Gastrocnemius medialis (tissue), 4 donors: ENCODE results near the gene TNPO2. TPM values are rescaled to one million over a fixed set of nuclear protein-coding genes. Genes with fewer than 3 reads are reported as not detected.
"Not testable (repeated sequence)": the region's sequence is repeated elsewhere in the genome, so short reads cannot be mapped to it uniquely, and the experiment has no call there.

Source experiments
- ATAC-seq, 2 donors: fragments of 150-250 bp; one replicate each; pipeline ENCODE4 v1.9.1; 2016
- DNase-seq, 2 donors: peaks; one replicate each; pipeline ENCODE4 v3.0.0-alpha.2; 2019
- H3K27ac ChIP-seq, 4 donors: fragments of 200-600 bp; sonication (generic); 1 replicate in 1 of 4; 2 replicates in 3 of 4; pipeline ENCODE4 v1.5.1; 2016 to 2018; ENCODE audit warnings: mild to moderate bottlenecking in 2 of 4, moderate library complexity in 1 of 4
- H3K27me3 ChIP-seq, 3 donors: fragments of 200-600 bp; sonication (generic) in 2 of 3; 1 replicate in 1 of 3; 2 replicates in 2 of 3; pipeline versions ENCODE4 v1.5.1 to v1.6.0; 2016 to 2019; ENCODE audit warnings: mild to moderate bottlenecking in 1 of 3, moderate library complexity in 1 of 3
- H3K36me3 ChIP-seq, 2 donors: fragments of 200-600 bp; sonication (generic) in 1 of 2; one replicate each; pipeline ENCODE4 v1.5.1; 2017 to 2018
- H3K4me1 ChIP-seq, 2 donors: fragments of 200-600 bp; sonication (generic) in 1 of 2; one replicate each; pipeline ENCODE4 v1.5.1; 2016 to 2017; ENCODE audit warnings: mild to moderate bottlenecking in 2 of 2
- H3K4me3 ChIP-seq, 4 donors: fragments of 200-600 bp; sonication (generic) in 3 of 4; 1 replicate in 1 of 4; 2 replicates in 3 of 4; pipeline ENCODE4 v1.5.1; 2016 to 2019; ENCODE audit warnings: mild to moderate bottlenecking in 2 of 4
- H3K9me3 ChIP-seq, 3 donors: fragments of 200-600 bp; sonication (generic) in 2 of 3; 1 replicate in 1 of 3; 2 replicates in 2 of 3; pipeline ENCODE4 v1.5.1; 2016 to 2019
- POLR2A ChIP-seq, 2 donors: fragments of 450-650 bp; IDR thresholded peaks; one replicate each; pipeline ENCODE4 v1.6.1; 2017; ENCODE audit warnings: antibody characterized with exemption in 2 of 2, mild to moderate bottlenecking in 2 of 2, moderate library complexity in 2 of 2
- in situ Hi-C, 4 donors: fragments of 200-750 bp; cut with MboI; loops; one replicate each; pipeline versions ENCODE4 v1.15.0 to v1.8.0; 2017; ENCODE audit warnings: low sequenced_read_pairs in 4 of 4
- intact Hi-C: fragments of 100-400 bp; cut with DNase I; formaldehyde crosslinking; loops from one replicate; pipeline ENCODE4 v1.15.1; 2023; ENCODE audit warnings: low total_unique reads
- total RNA-seq, 4 donors: library from RNA; depleted of rRNA; stranded (reverse); fragments of >200 nt; gene quantifications; one replicate each; pipeline versions ENCODE4 v1.1.0 to v1.2.3, GENCODE V29; 2016
- TF ChIP-seq, protein P1 (sequence below), 5 experiments: fragments of 450-650 bp in 3 of 5; fragments of 200-600 bp in 2 of 5; sonication (generic) in 2 of 5; IDR thresholded peaks in 4 of 5; conservative IDR thresholded peaks in 1 of 5; 1 replicate in 4 of 5; 2 replicates in 1 of 5; pipeline ENCODE4 v1.5.1; 2016 to 2019; ENCODE audit warnings: antibody characterized with exemption in 5 of 5, mild to moderate bottlenecking in 3 of 5, moderate library complexity in 3 of 5

Gene TNPO2
- total RNA-seq, 4 donors from 2014 or later: 32.1 to 49.9 (median 42.0) TPM

DNA sequence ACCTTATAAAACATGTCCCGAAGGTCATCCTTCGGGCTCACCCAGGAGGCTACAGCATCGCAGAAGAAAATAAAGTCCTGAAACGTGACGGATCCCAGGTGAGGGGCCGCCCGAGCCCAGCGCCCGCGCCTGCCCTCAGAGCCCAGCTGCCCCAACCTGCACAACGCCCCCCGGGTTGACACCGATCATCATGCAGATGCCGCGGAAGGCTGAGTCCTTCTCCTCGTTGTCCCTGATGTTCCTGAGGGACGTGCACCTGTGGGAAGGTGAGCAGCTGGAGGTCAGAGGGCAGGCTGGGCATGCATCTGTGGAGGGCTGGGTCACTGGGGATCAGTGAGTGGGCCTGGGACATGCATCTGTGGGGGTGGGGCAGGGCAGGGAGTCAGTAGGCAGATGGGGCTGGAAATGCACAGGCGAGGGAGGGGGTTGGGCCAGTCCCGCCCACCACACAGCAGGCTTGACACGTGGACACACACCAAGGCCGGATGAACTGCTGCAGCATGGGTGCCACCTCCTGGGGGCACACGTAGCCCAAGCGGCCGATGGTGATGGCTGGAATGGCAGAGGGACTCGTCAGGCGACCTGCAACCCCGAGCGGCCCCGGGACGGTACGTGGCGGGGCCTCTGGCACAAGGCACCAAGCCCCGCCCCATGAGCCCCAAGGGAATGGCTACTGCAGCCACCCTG lies 22.0 kb downstream of the TNPO2 start:
- DNase-seq (no peak), ATAC-seq (no peak)
- H3K36me3 ChIP-seq: peaks cover 0 to 71% of the 10 kb centered on the region in 2 donors
- no peak overlapping the region for H3K4me3 ChIP-seq
- H3K9me3 ChIP-seq: no peaks in the 10 kb centered on the region
- peaks cover 0 to 6% of the 10 kb centered on the region in 2 donors for H3K4me1 ChIP-seq
- intact Hi-C loops (no loop called here), in situ Hi-C loops (no loop called here)
- H3K27ac ChIP-seq: no peak overlapping the region
- no peaks in the 10 kb centered on the region for H3K27me3 ChIP-seq
- TF ChIP-seq POLR2A (IDR thresholded peaks at IDR 0.05): no peak
- TF ChIP-seq, protein P1, sequence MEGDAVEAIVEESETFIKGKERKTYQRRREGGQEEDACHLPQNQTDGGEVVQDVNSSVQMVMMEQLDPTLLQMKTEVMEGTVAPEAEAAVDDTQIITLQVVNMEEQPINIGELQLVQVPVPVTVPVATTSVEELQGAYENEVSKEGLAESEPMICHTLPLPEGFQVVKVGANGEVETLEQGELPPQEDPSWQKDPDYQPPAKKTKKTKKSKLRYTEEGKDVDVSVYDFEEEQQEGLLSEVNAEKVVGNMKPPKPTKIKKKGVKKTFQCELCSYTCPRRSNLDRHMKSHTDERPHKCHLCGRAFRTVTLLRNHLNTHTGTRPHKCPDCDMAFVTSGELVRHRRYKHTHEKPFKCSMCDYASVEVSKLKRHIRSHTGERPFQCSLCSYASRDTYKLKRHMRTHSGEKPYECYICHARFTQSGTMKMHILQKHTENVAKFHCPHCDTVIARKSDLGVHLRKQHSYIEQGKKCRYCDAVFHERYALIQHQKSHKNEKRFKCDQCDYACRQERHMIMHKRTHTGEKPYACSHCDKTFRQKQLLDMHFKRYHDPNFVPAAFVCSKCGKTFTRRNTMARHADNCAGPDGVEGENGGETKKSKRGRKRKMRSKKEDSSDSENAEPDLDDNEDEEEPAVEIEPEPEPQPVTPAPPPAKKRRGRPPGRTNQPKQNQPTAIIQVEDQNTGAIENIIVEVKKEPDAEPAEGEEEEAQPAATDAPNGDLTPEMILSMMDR (IDR thresholded peaks at IDR 0.05 in 4 of 5, conservative IDR thresholded peaks at IDR 0.05 in 1 of 5): no peak

DNA sequence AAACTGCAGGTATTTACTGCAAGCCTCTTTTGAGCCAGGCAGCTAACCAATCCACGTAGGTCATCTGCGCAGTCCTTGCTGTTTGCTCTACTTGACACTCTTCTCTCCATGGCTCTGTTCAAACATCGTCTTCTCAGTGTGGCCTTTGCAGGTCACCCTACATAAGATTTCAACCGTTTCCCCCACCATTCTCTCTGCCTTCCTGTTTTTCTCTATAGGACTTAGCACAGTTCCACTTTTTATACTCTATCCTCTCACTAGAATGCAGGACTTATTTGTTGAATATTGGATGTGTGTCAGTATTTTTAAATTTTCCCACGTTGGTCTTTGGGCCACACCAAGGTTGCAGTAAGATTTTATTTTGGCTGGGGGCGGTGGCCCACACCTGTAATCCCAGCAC lies 25.6 kb downstream of the TNPO2 start:
- peaks cover 9 to 16% of the 10 kb centered on the region in 2 donors for H3K4me1 ChIP-seq
- no peak for TF ChIP-seq POLR2A (IDR thresholded peaks at IDR 0.05)
- TF ChIP-seq, protein P1 (IDR thresholded peaks at IDR 0.05 in 4 of 5, conservative IDR thresholded peaks at IDR 0.05 in 1 of 5): no peak
- in situ Hi-C loops (no loop called here), intact Hi-C loops (no loop called here)
- ATAC-seq (no peak), DNase-seq (no peak)
- no peaks in the 10 kb centered on the region for H3K9me3 ChIP-seq
- H3K4me3 ChIP-seq: no peak overlapping the region
- H3K27ac ChIP-seq: no peak overlapping the region
- H3K36me3 ChIP-seq: peaks cover 0 to 35% of the 10 kb centered on the region in 2 donors
- H3K27me3 ChIP-seq: no peaks in the 10 kb centered on the region

DNA sequence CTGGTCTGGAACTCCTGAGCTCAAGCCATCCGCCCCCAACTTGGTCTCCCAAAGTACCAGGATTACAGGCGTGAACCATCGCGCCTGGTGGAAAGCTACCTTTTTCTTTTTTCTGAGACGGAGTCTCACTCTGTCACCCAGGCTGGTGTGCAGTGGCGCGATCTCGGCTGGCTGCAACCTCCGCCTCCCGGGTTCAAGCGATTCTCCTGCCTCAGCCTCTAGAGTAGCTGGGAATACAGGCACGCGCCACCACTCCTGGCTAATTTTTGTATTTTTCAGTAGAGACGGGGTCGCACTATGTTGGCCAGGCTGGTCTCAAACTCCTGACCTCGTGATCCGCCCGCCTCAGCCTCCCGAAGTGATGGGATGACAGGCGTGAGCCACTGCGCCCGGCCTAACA lies 26.3 kb downstream of the TNPO2 start:
- H3K9me3 ChIP-seq, DNase-seq, ATAC-seq, in situ Hi-C loops, intact Hi-C loops, H3K27me3 ChIP-seq: not testable (repeated sequence)
- peak overlapping the region in 1 of 4 donors; percentile 84 for H3K27ac ChIP-seq
- H3K36me3 ChIP-seq: peaks cover 0 to 28% of the 10 kb centered on the region in 2 donors
- peaks cover 9 to 16% of the 10 kb centered on the region in 2 donors for H3K4me1 ChIP-seq
- peak overlapping the region in 2 of 4 donors; percentile 78 to 95 for H3K4me3 ChIP-seq

GRCh38 chr19:12696366-12697335 lies 27.1 kb downstream of the TNPO2 start, which contains the start of gene FBXW9:
FBXW9 (minus strand) TSS chr19:12696631; CDS start chr19:12696581, 50 bp downstream.
- Histone ChIP-seq H3K27me3 (no peaks in the 10 kb centered on the region), H3K27ac (peak within 1 kb of the TSS; percentile 76 to 92 (median 86)), H3K4me3 (peak within 1 kb of the TSS; percentile 78 to 98 (median 95)), H3K4me1 (peaks cover 9 to 16% of the 10 kb centered on the region in 2 donors), H3K36me3 (peaks cover 0 to 20% of the 10 kb centered on the region in 2 donors), H3K9me3 (no peaks in the 10 kb centered on the region)
- DNase-seq (peak; percentile 87 to 95), ATAC-seq (peak; percentile 96)
- TF ChIP-seq, protein P1 (IDR thresholded peaks at IDR 0.05 in 4 of 5, conservative IDR thresholded peaks at IDR 0.05 in 1 of 5): no peak
- TF ChIP-seq POLR2A (IDR thresholded peaks at IDR 0.05): peak in 1 of 2 donors; percentile 50
- intact Hi-C loops (no loop called here), in situ Hi-C loops (no loop called here)

- intact Hi-C loops (no loop called here), in situ Hi-C loops (no loop called here)
- Histone ChIP-seq H3K36me3 (peaks cover 0 to 13% of the 10 kb centered on the region in 2 donors), H3K9me3 (no peaks in the 10 kb centered on the region), H3K27me3 (no peaks in the 10 kb centered on the region), H3K27ac (peak overlapping the region; percentile 76 to 92 (median 86)), H3K4me1 (peaks cover 9 to 16% of the 10 kb centered on the region in 2 donors), H3K4me3 (peak overlapping the region; percentile 78 to 98 (median 95))
- ATAC-seq (peak in 1 of 2 donors; percentile 19), DNase-seq (no peak)
- TF ChIP-seq POLR2A (IDR thresholded peaks at IDR 0.05): no peak
- TF ChIP-seq, protein P1 (IDR thresholded peaks at IDR 0.05 in 4 of 5, conservative IDR thresholded peaks at IDR 0.05 in 1 of 5): no peak
These were observed 27.8 kb downstream of the TNPO2 start for GRCh38 chr19:12695997-12696365.
